HG02623 (cell line): ENCODE results near the gene GRK5.
"Not testable (repeated sequence)": the region's sequence is repeated elsewhere in the genome, so short reads cannot be mapped to it uniquely, and the experiment has no call there.

Experiments
- ATAC-seq: cut with Tn5 transposase; IDR thresholded peaks from one replicate; pipeline ENCODE4 v1.9.1; 2021; ENCODE audit warnings: moderate library complexity; ENCODE audit not compliant: unreplicated experiment

Gene GRK5

GRCh38 chr10:119207366-119207666, at the start of gene GRK5:
Gene GRK5, plus strand, starts transcription at chr10:119207571. Its CDS starts 347 bp downstream, at chr10:119207918.
- ATAC-seq: peak; percentile 78

DNA sequence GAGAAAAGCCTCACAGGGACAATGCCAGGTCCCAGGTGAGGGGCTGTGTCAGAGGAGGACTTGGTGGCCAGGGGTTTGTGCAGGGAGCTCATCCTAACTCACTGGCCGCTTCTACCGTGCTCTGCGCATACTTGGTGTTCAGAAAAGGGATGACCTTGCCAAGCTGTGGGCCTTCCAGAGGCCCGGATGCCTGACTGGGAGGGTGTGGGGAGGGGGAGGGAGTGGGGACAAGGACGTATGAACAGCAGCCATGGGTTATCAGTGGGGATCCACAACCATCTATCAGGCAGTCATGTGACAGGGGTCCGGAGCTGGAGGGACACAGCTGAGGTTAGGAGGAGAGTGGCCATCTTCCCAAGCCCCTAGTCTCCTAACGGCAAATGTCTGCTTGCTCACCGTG, 48.0 kb upstream of the GRK5 start:
- no peak for ATAC-seq

DNA sequence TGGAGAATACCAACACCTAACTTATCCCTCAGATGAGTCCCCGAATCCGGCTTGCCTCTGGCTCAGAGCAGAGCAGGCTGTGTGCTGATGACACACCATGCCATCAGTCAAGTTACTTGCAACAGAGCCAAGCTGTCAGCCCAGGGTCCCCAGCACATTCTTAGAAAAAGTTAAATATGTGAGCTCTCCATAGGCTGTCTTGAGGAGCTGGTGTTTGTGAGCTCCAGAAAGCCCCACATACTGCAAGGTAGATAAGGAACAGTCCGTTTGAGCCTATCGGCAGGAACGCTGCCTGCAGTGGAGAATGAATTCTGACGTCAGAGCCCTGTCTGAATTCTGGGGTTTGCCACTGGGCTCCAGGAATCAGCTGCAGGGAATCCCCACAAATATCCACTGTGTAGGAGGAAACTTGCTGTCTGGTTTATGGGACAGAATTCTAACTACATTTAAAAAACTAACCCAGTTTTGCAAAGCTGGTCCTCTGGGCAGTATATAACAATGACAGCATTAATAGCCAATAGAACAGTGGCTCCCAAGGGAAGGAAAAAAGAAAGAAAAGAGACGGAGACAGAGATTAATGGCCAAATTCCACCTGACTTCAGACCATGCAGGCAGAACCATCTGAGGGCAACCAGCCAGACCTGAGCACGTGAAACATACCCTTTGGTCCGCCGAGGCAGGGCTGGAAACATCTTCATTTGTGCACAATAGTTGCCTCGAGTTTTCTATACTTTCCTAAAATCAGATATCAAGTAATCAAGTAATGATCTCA, 45.5 kb upstream of the GRK5 start:
- no peak for ATAC-seq

DNA sequence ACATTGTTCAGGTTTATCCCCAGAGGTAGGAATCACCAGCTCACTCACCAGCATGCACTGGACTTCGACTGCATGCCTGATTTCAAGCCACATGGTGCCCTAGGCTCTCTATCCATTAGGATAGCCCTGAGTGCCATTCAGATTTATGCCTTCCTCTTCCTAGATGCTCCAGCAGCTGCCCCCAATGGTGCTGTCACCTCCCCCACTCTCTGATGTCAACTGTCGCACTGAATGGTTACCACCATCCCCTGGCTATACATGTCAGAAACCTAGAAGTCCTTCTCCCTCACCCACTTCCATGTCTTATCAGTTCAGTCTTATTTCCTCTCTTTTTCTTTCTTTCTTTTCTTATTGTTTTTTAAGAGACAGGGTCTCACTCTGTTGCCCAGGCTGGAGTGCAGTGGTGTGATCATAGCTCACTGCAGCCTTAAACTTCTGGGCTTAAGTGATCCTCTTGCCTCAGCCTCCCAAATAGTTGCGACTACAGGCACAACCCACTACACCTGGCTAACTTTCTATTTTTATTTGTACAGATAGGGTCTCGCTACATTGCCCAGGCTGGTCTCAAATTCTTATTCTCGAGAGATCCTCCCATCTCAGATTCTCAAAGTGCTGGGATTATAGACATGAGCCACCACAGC, 44.8 kb upstream of the GRK5 start:
- no peak for ATAC-seq

GRCh38 chr10:119165171-119166117, 41.9 kb upstream of the GRK5 start, which contains the start of gene SFXN4:
Gene SFXN4, minus strand, starts transcription at chr10:119165714. Its CDS starts 67 bp downstream, at chr10:119165647.
- peak; percentile 87 for ATAC-seq

DNA sequence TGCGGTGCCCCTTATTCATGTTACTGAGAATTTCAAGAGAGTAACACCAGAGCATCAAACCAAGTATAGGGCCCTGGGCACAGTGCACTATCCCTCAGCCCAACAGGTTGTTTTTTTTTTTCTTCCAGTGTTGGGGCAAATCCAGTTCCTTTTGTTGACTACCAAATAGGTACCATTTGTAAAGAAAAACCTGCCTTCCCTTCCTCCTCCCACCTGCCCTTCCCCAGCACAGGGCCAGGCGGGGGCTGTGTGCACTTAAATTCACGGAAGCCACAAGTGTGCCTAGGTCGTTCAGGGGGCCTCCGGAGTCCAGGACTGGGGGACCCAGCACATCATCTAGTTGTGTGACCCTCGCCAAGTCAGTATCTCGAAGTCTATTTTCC, 41.3 kb upstream of the GRK5 start:
- ATAC-seq: no peak

GRCh38 chr10:119166564-119166963, 40.8 kb upstream of the GRK5 start:
- no peak for ATAC-seq

GRCh38 chr10:119167041-119167440, 40.3 kb upstream of the GRK5 start:
- ATAC-seq: no peak

GRCh38 chr10:119174109-119174508, 33.3 kb upstream of the GRK5 start:
- ATAC-seq: no peak

DNA sequence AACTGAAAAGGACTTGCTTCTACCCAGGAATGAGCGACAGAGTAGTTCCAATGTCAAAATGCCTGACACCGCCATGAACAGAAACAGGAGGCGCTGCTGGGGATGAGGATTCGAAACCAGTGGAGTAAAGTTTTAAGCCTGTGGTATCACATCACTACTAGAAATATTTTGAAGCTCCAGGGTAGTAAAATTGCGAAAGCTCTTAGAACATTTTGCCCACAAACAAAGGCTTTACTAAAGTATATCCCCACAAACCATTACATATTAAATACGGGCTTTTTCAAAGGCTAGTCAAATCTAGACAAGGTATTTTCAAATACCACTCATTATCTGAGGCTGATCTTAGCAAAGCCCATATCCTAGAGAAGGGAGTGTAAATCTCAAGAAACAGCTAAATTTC, 31.2 kb upstream of the GRK5 start:
- ATAC-seq: no peak

- ATAC-seq: no peak
Measured at GRCh38 chr10:119177708-119178371, 29.5 kb upstream of the GRK5 start.

DNA sequence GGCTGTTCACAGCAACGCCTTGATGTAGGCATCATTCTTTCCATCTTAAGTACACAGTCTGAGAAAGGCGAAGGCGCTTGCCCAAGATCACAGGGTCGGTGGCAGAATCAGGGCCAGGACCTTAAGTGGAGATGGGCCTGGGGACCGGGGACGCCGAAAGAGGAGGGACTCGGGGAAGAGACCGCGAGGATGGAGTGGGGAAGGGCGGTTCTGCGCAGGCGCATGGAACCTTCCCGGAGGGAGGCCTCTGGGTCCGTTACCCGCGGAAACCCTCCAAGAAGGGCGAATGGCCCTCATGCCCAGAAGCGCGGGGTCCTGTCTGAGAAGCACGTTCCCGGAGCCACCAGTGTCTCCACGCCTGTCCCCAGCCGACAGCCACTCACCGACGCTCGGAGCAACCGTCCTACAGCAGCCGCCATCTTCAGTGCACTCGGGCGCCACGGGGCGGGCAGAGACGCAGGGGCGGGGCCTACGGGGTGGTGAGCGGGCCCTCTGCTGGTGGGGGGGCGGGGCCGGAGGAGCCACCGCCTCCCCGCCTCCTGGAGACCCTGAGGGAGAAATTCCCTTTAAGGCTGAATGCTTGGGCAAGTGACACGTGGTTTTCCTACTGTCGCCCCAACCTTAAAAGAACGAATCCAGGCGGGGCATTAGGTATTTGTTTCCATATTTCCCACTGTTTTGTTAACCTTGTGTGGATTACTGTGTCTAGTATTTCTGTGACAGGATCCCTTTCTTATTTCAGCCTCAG, 28.8 kb upstream of the GRK5 start, which contains the start of gene PRDX3:
Gene PRDX3 (minus strand): TSS at position 441 of the 748 bp plus-strand sequence. CDS start 22 bp downstream, at position 419.
- peak; percentile 88 for ATAC-seq

DNA sequence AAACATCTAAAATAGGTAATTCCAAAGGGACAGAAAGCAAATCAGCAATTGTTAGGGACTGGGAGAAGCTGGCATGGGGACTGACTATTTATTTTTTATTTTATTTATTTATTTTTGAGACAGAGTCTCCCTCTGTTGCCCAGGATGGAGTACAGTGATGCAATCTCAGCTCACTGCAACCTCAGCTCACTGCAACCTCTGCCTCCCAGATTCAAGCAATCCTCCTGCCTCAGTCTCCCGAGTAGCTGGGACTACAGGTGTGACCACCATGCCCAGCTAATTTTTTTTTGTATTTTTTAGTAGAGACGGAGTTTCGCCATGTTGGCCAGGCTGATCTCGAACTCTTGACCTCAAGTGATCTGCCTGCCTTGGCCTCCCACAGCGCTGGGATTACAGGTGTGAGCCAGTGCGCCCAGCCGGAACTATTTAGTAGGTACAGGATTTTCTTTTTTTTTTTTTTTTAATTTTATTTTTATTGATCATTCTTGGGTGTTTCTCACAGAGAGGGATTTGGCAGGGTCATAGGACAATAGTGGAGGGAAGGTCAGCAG, 26.4 kb upstream of the GRK5 start:
- not testable (repeated sequence) for ATAC-seq

DNA sequence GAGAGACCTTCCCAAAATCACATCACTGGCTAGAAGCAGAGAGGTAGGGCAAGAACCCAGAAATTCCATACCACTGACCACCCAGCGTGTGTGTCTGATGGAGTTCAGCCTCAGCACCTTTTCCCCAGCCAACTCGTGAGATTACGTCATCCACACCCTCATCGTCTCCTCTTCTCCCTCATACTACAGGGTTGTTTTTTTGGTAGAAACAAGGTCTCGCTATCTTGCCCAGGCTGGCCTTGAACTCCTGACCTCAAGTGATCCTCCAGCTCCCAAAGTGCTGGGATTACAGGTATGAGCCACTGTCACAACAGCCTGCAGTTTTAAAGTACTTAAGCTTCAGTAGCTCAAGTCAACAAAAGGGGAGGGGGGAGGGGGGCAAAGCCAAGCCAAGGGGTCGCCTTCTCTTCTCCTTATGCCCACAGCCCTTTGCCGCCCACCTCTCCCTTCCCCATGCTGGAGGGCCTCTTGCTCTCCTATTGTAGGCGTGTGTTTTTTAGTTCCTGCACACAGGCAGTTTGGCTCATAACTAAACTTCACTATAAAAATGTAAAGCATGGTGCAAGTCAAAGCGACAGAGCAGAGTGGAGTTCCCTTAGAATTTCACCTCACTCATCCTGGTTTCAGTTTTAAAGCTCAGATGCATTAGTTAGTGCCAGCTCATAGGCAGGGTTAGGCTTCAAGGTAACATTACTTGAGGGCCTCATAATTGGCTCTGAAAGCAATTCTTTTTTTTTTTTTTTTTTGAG, 23.5 kb upstream of the GRK5 start:
- ATAC-seq: no peak

- no peak for ATAC-seq
Measured at GRCh38 chr10:119189811-119190282, 17.5 kb upstream of the GRK5 start.

DNA sequence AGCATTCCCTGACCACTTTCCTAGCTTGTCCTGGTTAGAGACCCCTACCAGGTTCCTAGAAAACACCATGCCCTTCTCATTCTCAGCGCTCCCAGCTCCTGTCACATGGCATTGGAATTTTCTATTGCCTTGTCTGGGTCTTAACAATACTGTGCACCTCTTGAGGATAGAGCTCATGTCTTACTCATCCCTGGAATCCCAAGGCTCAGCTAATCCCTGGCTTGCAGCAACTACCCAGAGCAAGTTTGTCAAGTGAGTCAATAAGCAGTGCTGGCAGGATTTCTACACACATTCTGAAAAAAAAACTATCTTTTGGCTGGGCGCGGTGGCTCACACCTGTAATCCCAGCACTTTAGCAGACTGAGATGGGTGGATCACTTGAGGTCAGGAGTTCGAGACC, 17.0 kb upstream of the GRK5 start:
- no peak for ATAC-seq

- ATAC-seq: no peak
Measured at GRCh38 chr10:119190954-119191785, 16.2 kb upstream of the GRK5 start.

- ATAC-seq: no peak
Measured at GRCh38 chr10:119191881-119192280, 15.5 kb upstream of the GRK5 start.
